Measurements from ENCODE around the gene BCAT1. TPM values are rescaled to one million over a fixed set of nuclear protein-coding genes. Genes with fewer than 3 reads are reported as not detected.
A peak's percentile ranks its signal among the peaks of the same experiment; 100 is the strongest.
"Not testable (repeated sequence)": the region's sequence is repeated elsewhere in the genome, so short reads cannot be mapped to it uniquely, and the experiment has no call there.

The BCAT1 gene
- polyA plus RNA-seq, 1 experiment = 61.1 TPM

DNA sequence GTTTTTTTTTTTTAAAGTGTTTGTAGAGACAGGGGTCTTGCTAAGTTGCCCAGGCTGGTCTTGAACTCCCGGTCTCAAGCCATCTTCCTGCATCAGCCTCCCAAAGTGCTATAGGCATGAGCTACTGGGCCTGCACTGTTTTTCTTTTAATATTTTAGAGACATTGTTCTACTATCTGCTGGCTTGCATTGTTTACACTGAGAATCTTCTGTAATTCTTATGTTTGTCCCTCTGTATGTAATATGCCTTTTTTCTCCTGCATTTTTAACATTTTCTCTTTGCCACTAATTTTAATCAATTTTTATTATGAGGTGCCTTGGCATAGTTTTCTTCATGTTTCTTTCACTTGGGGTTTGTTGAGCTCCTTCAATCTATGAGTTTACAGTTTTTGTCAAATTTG lies 15.4 kb upstream of the BCAT1 start:
- no peak for DNase-seq (ENCODE audit: low read depth, low spot score)
- Histone ChIP-seq H3K27ac (ENCODE audit: low read depth, low read length) (no peak overlapping the region), H3K4me3 (ENCODE audit: low read depth, low read length) (no peak overlapping the region), H3K27me3 (ENCODE audit: control insufficient read depth, insufficient read depth, low read length) (no peaks in the 10 kb centered on the region), H3K9me3 (ENCODE audit: control insufficient read depth, insufficient read depth, low read length) (peaks cover 2% of the 10 kb centered on the region)
- ChIA-PET CTCF (interaction anchor here (0.6 to 2.1 kb wide), 3 partner anchors 15 to 423 kb away, joined by 3 to 7 read pairs (median 3); no protein-coding TSS in a partner anchor), POLR2A (no interaction called here)
- no peak for TF ChIP-seq CTCF (IDR thresholded peaks at IDR 0.05; ENCODE audit: low read depth, low read length)

DNA sequence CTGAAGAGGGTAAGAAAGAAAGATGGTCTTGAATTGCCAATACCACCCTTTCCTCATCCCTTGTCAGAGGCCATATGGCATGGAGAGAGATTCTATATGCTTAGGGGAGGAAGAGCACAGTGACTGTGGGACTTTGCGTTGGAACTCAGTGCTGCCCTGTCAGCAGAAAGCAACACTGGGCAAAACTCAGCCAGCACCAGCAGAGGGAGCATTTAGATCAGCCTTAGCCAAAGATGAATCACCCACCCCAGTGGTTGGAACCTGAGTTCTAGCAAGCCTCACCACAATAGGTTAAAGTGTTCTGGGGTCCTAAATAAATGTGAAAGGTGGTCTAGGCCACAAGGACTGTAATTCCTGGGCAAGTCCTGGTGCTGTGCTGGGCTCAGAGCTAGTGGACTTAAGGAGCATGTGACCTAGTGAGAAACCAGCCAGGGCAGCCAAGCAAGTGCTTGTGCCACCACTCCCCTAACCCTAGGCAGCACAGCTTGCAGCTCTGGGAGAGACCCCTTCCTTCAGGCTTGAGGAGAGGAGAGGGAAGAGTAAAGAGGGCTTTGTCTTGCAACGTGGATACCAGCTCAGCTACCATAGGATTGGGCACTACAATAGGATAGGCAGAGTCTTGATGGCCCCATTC lies 11.4 kb upstream of the BCAT1 start:
- Histone ChIP-seq H3K27me3 (ENCODE audit: control insufficient read depth, insufficient read depth, low read length) (no peaks in the 10 kb centered on the region), H3K9me3 (ENCODE audit: control insufficient read depth, insufficient read depth, low read length) (peaks cover 2% of the 10 kb centered on the region; the same call in 1 of the 2 replicates), H3K4me3 (ENCODE audit: low read depth, low read length) (no peak overlapping the region), H3K27ac (ENCODE audit: low read depth, low read length) (no peak overlapping the region)
- ChIA-PET POLR2A (no interaction called here), CTCF (interaction anchor here (0.6 to 1.6 kb wide), 4 partner anchors 8 to 1019 kb away, joined by 3 to 7 read pairs (median 4); no protein-coding TSS in a partner anchor)
- TF ChIP-seq CTCF (IDR thresholded peaks at IDR 0.05; ENCODE audit: low read depth, low read length) = peak; percentile 89
- no peak for DNase-seq (ENCODE audit: low read depth, low spot score)

GRCh38 chr12:24956351-24956750 lies 7.5 kb upstream of the BCAT1 start:
- H3K4me3 ChIP-seq (ENCODE audit: low read depth, low read length); POLR2A ChIA-PET; H3K9me3 ChIP-seq (ENCODE audit: control insufficient read depth, insufficient read depth, low read length); H3K27me3 ChIP-seq (ENCODE audit: control insufficient read depth, insufficient read depth, low read length); CTCF ChIA-PET; H3K27ac ChIP-seq (ENCODE audit: low read depth, low read length); DNase-seq (ENCODE audit: low read depth, low spot score): not testable (repeated sequence)

DNA sequence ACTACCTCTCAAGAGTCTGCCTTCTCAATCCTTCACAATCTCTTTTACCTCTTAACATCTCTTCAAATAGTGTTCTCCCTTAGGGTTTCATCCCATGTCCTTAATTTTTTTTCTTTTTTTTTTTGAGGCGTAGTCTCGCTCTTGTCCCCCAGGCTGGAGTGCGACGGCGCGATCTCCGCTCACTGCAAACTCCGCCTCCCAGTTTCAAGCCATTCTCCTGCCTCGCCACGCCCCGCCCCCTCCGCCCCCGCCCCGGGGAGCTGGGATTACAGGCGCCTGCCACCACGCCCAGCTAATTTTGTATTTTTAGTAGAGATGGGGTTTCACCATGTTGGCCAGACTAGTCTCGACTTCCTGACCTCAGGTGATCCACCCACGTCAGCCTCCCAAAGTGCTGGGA lies 7.0 kb upstream of the BCAT1 start:
- ChIA-PET POLR2A (no interaction called here), CTCF (interaction anchor here (0.9 kb wide), 1 partner anchor 13 kb away, joined by 7 read pairs; no protein-coding TSS in a partner anchor)
- Histone ChIP-seq H3K27me3 (ENCODE audit: control insufficient read depth, insufficient read depth, low read length) (no peaks in the 10 kb centered on the region), H3K27ac (ENCODE audit: low read depth, low read length) (no peak overlapping the region), H3K9me3 (ENCODE audit: control insufficient read depth, insufficient read depth, low read length) (no peaks in the 10 kb centered on the region), H3K4me3 (ENCODE audit: low read depth, low read length) (no peak overlapping the region)
- no peak for DNase-seq (ENCODE audit: low read depth, low spot score)
- no peak for TF ChIP-seq CTCF (IDR thresholded peaks at IDR 0.05; ENCODE audit: low read depth, low read length)

GRCh38 chr12:24955389-24955788 lies 6.5 kb upstream of the BCAT1 start:
- POLR2A ChIA-PET = no interaction called here
- Histone ChIP-seq H3K9me3 (ENCODE audit: control insufficient read depth, insufficient read depth, low read length) (no peaks in the 10 kb centered on the region), H3K27me3 (ENCODE audit: control insufficient read depth, insufficient read depth, low read length) (no peaks in the 10 kb centered on the region), H3K4me3 (ENCODE audit: low read depth, low read length) (no peak overlapping the region), H3K27ac (ENCODE audit: low read depth, low read length) (no peak overlapping the region)
- no peak for DNase-seq (ENCODE audit: low read depth, low spot score)
- no peak for TF ChIP-seq CTCF (IDR thresholded peaks at IDR 0.05; ENCODE audit: low read depth, low read length)
- CTCF ChIA-PET = interaction anchor here (0.6 to 0.9 kb wide), 2 partner anchors 13 to 24 kb away, joined by 3 to 7 read pairs; no protein-coding TSS in a partner anchor
